Prostate gland (tissue), 2 donors: Measurements from ENCODE around the gene RSRP1.
"Not testable (repeated sequence)": the region's sequence is repeated elsewhere in the genome, so short reads cannot be mapped to it uniquely, and the experiment has no call there.

Source experiments
- POLR2AphosphoS5 ChIP-seq: sonication (generic); formaldehyde crosslinking; IDR thresholded peaks from one replicate; pipeline ENCODE4 v1.6.1; 2017; ENCODE audit warnings: antibody characterized with exemption
- TF ChIP-seq, protein P1 (sequence below), 4 experiments: fragments of 200-600 bp in 2 of 4; fragments of 450-650 bp in 2 of 4; sonication (generic) in 2 of 4; IDR thresholded peaks; 1 replicate in 3 of 4; 2 replicates in 1 of 4; pipeline ENCODE4 v1.5.1; 2016 to 2019; ENCODE audit warnings: antibody characterized with exemption in 4 of 4, mild to moderate bottlenecking in 2 of 4, moderate library complexity in 2 of 4

DNA sequence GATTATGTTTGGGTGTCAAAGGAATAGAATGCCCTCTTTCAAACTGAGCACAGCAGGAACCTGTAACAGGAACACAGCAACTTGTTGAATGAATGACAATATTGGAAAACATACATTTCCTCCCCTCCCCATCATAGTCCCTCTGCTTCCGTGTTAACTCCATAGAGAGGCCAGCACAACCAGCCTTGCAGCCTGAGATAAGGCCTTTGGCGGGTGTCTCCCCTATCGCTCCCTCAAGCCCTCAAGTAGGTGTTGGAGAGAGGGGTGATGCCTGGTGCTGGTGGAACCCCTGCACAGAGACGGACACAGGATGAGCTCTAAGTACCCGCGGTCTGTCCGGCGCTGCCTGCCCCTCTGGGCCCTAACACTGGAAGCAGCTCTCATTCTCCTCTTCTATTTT, 25.0 kb upstream of the RSRP1 start, which contains the start of gene RHD:
- TF ChIP-seq, protein P1, sequence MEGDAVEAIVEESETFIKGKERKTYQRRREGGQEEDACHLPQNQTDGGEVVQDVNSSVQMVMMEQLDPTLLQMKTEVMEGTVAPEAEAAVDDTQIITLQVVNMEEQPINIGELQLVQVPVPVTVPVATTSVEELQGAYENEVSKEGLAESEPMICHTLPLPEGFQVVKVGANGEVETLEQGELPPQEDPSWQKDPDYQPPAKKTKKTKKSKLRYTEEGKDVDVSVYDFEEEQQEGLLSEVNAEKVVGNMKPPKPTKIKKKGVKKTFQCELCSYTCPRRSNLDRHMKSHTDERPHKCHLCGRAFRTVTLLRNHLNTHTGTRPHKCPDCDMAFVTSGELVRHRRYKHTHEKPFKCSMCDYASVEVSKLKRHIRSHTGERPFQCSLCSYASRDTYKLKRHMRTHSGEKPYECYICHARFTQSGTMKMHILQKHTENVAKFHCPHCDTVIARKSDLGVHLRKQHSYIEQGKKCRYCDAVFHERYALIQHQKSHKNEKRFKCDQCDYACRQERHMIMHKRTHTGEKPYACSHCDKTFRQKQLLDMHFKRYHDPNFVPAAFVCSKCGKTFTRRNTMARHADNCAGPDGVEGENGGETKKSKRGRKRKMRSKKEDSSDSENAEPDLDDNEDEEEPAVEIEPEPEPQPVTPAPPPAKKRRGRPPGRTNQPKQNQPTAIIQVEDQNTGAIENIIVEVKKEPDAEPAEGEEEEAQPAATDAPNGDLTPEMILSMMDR (IDR thresholded peaks at IDR 0.05): not testable (repeated sequence)
- not testable (repeated sequence) for TF ChIP-seq POLR2AphosphoS5
